ENCODE data around the gene POC1A.

POC1A gene

GRCh38 chr3:52030714-52031310 is 123.4 kb downstream of the POC1A start:
- peaks cover 4% of the 10 kb centered on the region for H3K9me3 ChIP-seq (ENCODE audit: control insufficient read depth, low read length)
- no peak for DNase-seq
- 90% methylated on average over 11 of the region's 11 CpGs for WGBS

GRCh38 chr3:52029535-52029934 is 124.7 kb downstream of the POC1A start:
- Histone ChIP-seq H2AK5ac (ENCODE audit: low read length, severe bottlenecking) (no peak overlapping the region), H3K27me3 (ENCODE audit: control insufficient read depth in 1 of 2, insufficient read depth in 1 of 2, low read length in 2 of 2) (peaks cover 0 to 3% of the 10 kb centered on the region in 2 experiments), H3K14ac (ENCODE audit: low read length in 2 of 2) (no peak overlapping the region), H2BK12ac (ENCODE audit: low read length in 2 of 2) (no peak overlapping the region), H3K4me1 (ENCODE audit: control insufficient read depth, insufficient read depth, low read depth, low read length) (peaks cover 3% of the 10 kb centered on the region), H3K79me1 (replicated peaks; ENCODE audit: low read length, poor library complexity, severe bottlenecking) (no peaks in the 10 kb centered on the region), H4K91ac (ENCODE audit: low read length) (no peak overlapping the region), H3K4me3 (ENCODE audit: insufficient read depth in 1 of 2, low read depth in 1 of 2, low read length in 2 of 2) (no peak overlapping the region), H3K9me3 (ENCODE audit: control insufficient read depth, low read length) (peaks cover 4% of the 10 kb centered on the region), H3K27ac (ENCODE audit: low read length, poor library complexity, severe bottlenecking) (no peak overlapping the region), H2AFZ (ENCODE audit: low read depth, low read length) (no peak overlapping the region), H3K18ac (ENCODE audit: low read depth in 1 of 2, low read length in 2 of 2) (no peak overlapping the region), H3K36me3 (ENCODE audit: control insufficient read depth in 1 of 2, insufficient read depth in 2 of 2, low read depth in 1 of 2, low read length in 2 of 2) (no peaks in the 10 kb centered on the region), H3K9ac (ENCODE audit: low read length) (no peak overlapping the region), H3K23ac (ENCODE audit: low read length in 2 of 2) (no peak overlapping the region), H4K8ac (ENCODE audit: low read length) (no peak overlapping the region), H2BK15ac (ENCODE audit: low read depth, poor library complexity, severe bottlenecking) (no peak overlapping the region), H2BK5ac (ENCODE audit: low read depth, low read length, poor library complexity, severe bottlenecking) (no peak overlapping the region), H3K4me2 (ENCODE audit: low read length, poor library complexity, severe bottlenecking) (no peak overlapping the region), H3K4ac (ENCODE audit: low read depth in 1 of 2, low read length in 2 of 2) (no peak overlapping the region), H2BK120ac (ENCODE audit: low read depth, low read length) (no peak overlapping the region)
- no peak for DNase-seq
- 92% methylated on average over 10 of the region's 10 CpGs for WGBS

More at GRCh38 chr3:52030714-52031310, 123.4 kb downstream of the POC1A start:
- no peaks in the 10 kb centered on the region for H3K36me3 ChIP-seq (ENCODE audit: control insufficient read depth in 1 of 2, insufficient read depth in 2 of 2, low read depth in 1 of 2, low read length in 2 of 2)
- H3K18ac ChIP-seq (ENCODE audit: low read depth in 1 of 2, low read length in 2 of 2) = no peak overlapping the region
- H4K8ac ChIP-seq (ENCODE audit: low read length) = no peak overlapping the region
- peaks cover 0 to 3% of the 10 kb centered on the region in 2 experiments for H3K27me3 ChIP-seq (ENCODE audit: control insufficient read depth in 1 of 2, insufficient read depth in 1 of 2, low read length in 2 of 2)
- no peaks in the 10 kb centered on the region for H3K4me1 ChIP-seq (ENCODE audit: control insufficient read depth, insufficient read depth, low read depth, low read length)
- H3K4ac ChIP-seq (ENCODE audit: low read depth in 1 of 2, low read length in 2 of 2) = no peak overlapping the region
- no peak overlapping the region for H3K14ac ChIP-seq (ENCODE audit: low read length in 2 of 2)
- H2BK12ac ChIP-seq (ENCODE audit: low read length in 2 of 2) = no peak overlapping the region
- no peak overlapping the region for H2BK15ac ChIP-seq (ENCODE audit: low read depth, poor library complexity, severe bottlenecking)
- no peak overlapping the region for H2AFZ ChIP-seq (ENCODE audit: low read depth, low read length)
- H3K23ac ChIP-seq (ENCODE audit: low read length in 2 of 2) = no peak overlapping the region
- no peak overlapping the region for H3K4me2 ChIP-seq (ENCODE audit: low read length, poor library complexity, severe bottlenecking)
- H3K79me1 ChIP-seq (replicated peaks; ENCODE audit: low read length, poor library complexity, severe bottlenecking) = no peaks in the 10 kb centered on the region
- H4K91ac ChIP-seq (ENCODE audit: low read length) = no peak overlapping the region
- no peak overlapping the region for H3K27ac ChIP-seq (ENCODE audit: low read length, poor library complexity, severe bottlenecking)
- H3K4me3 ChIP-seq (ENCODE audit: insufficient read depth in 1 of 2, low read depth in 1 of 2, low read length in 2 of 2) = no peak overlapping the region
- no peak overlapping the region for H3K9ac ChIP-seq (ENCODE audit: low read length)
- H2AK5ac ChIP-seq (ENCODE audit: low read length, severe bottlenecking) = no peak overlapping the region
- H2BK5ac ChIP-seq (ENCODE audit: low read depth, low read length, poor library complexity, severe bottlenecking) = no peak overlapping the region
- H2BK120ac ChIP-seq (ENCODE audit: low read depth, low read length) = no peak overlapping the region

- Histone ChIP-seq H2AFZ (ENCODE audit: low read depth, low read length) (no peak overlapping the region), H2AK5ac (ENCODE audit: low read length, severe bottlenecking) (no peak overlapping the region), H3K23ac (ENCODE audit: low read length in 2 of 2) (no peak overlapping the region), H4K8ac (ENCODE audit: low read length) (no peak overlapping the region), H2BK15ac (ENCODE audit: low read depth, poor library complexity, severe bottlenecking) (no peak overlapping the region), H3K14ac (ENCODE audit: low read length in 2 of 2) (peak overlapping the region in 1 of 2 experiments; percentile 69), H3K9ac (ENCODE audit: low read length) (no peak overlapping the region), H3K18ac (ENCODE audit: low read depth in 1 of 2, low read length in 2 of 2) (no peak overlapping the region), H3K36me3 (ENCODE audit: control insufficient read depth in 1 of 2, insufficient read depth in 2 of 2, low read depth in 1 of 2, low read length in 2 of 2) (no peaks in the 10 kb centered on the region), H3K4me2 (ENCODE audit: low read length, poor library complexity, severe bottlenecking) (no peak overlapping the region), H4K91ac (ENCODE audit: low read length) (no peak overlapping the region), H3K79me1 (replicated peaks; ENCODE audit: low read length, poor library complexity, severe bottlenecking) (no peaks in the 10 kb centered on the region), H3K4me1 (ENCODE audit: control insufficient read depth, insufficient read depth, low read depth, low read length) (peaks cover 3% of the 10 kb centered on the region), H3K4ac (ENCODE audit: low read depth in 1 of 2, low read length in 2 of 2) (no peak overlapping the region), H3K4me3 (ENCODE audit: insufficient read depth in 1 of 2, low read depth in 1 of 2, low read length in 2 of 2) (no peak overlapping the region), H2BK5ac (ENCODE audit: low read depth, low read length, poor library complexity, severe bottlenecking) (no peak overlapping the region), H2BK12ac (ENCODE audit: low read length in 2 of 2) (no peak overlapping the region), H2BK120ac (ENCODE audit: low read depth, low read length) (no peak overlapping the region), H3K9me3 (ENCODE audit: control insufficient read depth, low read length) (peaks cover 4% of the 10 kb centered on the region), H3K27me3 (ENCODE audit: control insufficient read depth in 1 of 2, insufficient read depth in 1 of 2, low read length in 2 of 2) (peaks cover 0 to 3% of the 10 kb centered on the region in 2 experiments), H3K27ac (ENCODE audit: low read length, poor library complexity, severe bottlenecking) (no peak overlapping the region)
- no peak for DNase-seq
- WGBS = 76% methylated on average over 9 of the region's 9 CpGs
Measured at GRCh38 chr3:52029053-52029452, 125.2 kb downstream of the POC1A start.

GRCh38 chr3:52028572-52028971 is 125.7 kb downstream of the POC1A start:
- Histone ChIP-seq H3K14ac (ENCODE audit: low read length in 2 of 2) (no peak overlapping the region), H3K9me3 (ENCODE audit: control insufficient read depth, low read length) (peaks cover 4% of the 10 kb centered on the region), H3K9ac (ENCODE audit: low read length) (no peak overlapping the region), H3K27ac (ENCODE audit: low read length, poor library complexity, severe bottlenecking) (no peak overlapping the region), H3K4me3 (ENCODE audit: insufficient read depth in 1 of 2, low read depth in 1 of 2, low read length in 2 of 2) (no peak overlapping the region), H2BK5ac (ENCODE audit: low read depth, low read length, poor library complexity, severe bottlenecking) (no peak overlapping the region), H3K27me3 (ENCODE audit: control insufficient read depth in 1 of 2, insufficient read depth in 1 of 2, low read length in 2 of 2) (peaks cover 0 to 2% of the 10 kb centered on the region in 2 experiments), H3K18ac (ENCODE audit: low read depth in 1 of 2, low read length in 2 of 2) (no peak overlapping the region), H2BK15ac (ENCODE audit: low read depth, poor library complexity, severe bottlenecking) (no peak overlapping the region), H2BK120ac (ENCODE audit: low read depth, low read length) (no peak overlapping the region), H3K4me1 (ENCODE audit: control insufficient read depth, insufficient read depth, low read depth, low read length) (peaks cover 3% of the 10 kb centered on the region), H2AFZ (ENCODE audit: low read depth, low read length) (no peak overlapping the region), H3K23ac (ENCODE audit: low read length in 2 of 2) (no peak overlapping the region), H2AK5ac (ENCODE audit: low read length, severe bottlenecking) (no peak overlapping the region), H3K4me2 (ENCODE audit: low read length, poor library complexity, severe bottlenecking) (no peak overlapping the region), H2BK12ac (ENCODE audit: low read length in 2 of 2) (no peak overlapping the region), H4K8ac (ENCODE audit: low read length) (no peak overlapping the region), H3K79me1 (replicated peaks; ENCODE audit: low read length, poor library complexity, severe bottlenecking) (no peaks in the 10 kb centered on the region), H3K4ac (ENCODE audit: low read depth in 1 of 2, low read length in 2 of 2) (no peak overlapping the region), H3K36me3 (ENCODE audit: control insufficient read depth in 1 of 2, insufficient read depth in 2 of 2, low read depth in 1 of 2, low read length in 2 of 2) (no peaks in the 10 kb centered on the region), H4K91ac (ENCODE audit: low read length) (no peak overlapping the region)
- DNase-seq = no peak
- WGBS = 88% methylated on average over 10 of the region's 12 CpGs

Measured in mesenchymal stem cell (in vitro differentiated cells and primary cell).